Kidney (tissue), 14 donors: ENCODE data around the gene UNC13B. TPM values are rescaled to one million over a fixed set of nuclear protein-coding genes. Genes with fewer than 3 reads are reported as not detected.
"Not testable (repeated sequence)": the region's sequence is repeated elsewhere in the genome, so short reads cannot be mapped to it uniquely, and the experiment has no call there.

ENCODE experiments used
- DNase-seq, 5 donors: peaks; one replicate each; pipeline ENCODE4 v3.0.0-alpha.2; 2013 to 2020
- FAIRE-seq: peaks from 2 replicates; lab custom pipeline; 2012; peaks lifted over from hg19 to GRCh38; lab: Jason Lieb, UNC
- H3K27ac ChIP-seq, 2 donors: one replicate each; pipeline ENCODE4 v1.7.0; 2013; ENCODE audit warnings: low read depth in 2 of 2, low read length in 2 of 2, inconsistent platforms in 1 of 2
- H3K27me3 ChIP-seq: one replicate; pipeline ENCODE4 v1.7.1; 2013; ENCODE audit warnings: low read length, inconsistent platforms; ENCODE audit not compliant: control insufficient read depth, insufficient read depth
- H3K36me3 ChIP-seq, 3 donors: one replicate each; pipeline versions ENCODE4 v1.7.0 to v1.7.1; 2013; ENCODE audit warnings: low read length in 3 of 3, control low read depth in 1 of 3, inconsistent platforms in 1 of 3; ENCODE audit not compliant: insufficient read depth in 3 of 3, control insufficient read depth in 2 of 3
- H3K4me1 ChIP-seq, 3 donors: one replicate each; pipeline versions ENCODE4 v1.7.0 to v1.7.1; 2013; ENCODE audit warnings: low read length in 3 of 3, inconsistent platforms in 1 of 3, low read depth in 1 of 3; ENCODE audit not compliant: control insufficient read depth in 2 of 3, insufficient read depth in 2 of 3
- H3K4me3 ChIP-seq, 3 donors: one replicate each; pipeline versions ENCODE4 v1.7.0 to v1.8.1; 2013; ENCODE audit warnings: low read length in 3 of 3, control low read depth in 1 of 3, inconsistent platforms in 1 of 3
- H3K9ac ChIP-seq, 3 donors: one replicate each; pipeline versions ENCODE4 v1.7.0 to v1.7.1; 2013; ENCODE audit warnings: low read length in 3 of 3, control low read depth in 1 of 3, inconsistent platforms in 1 of 3
- H3K9me3 ChIP-seq, 3 donors: one replicate each; pipeline versions ENCODE4 v1.7.0 to v1.7.1; 2013; ENCODE audit warnings: low read length in 3 of 3, control low read depth in 1 of 3, inconsistent platforms in 1 of 3; ENCODE audit not compliant: control insufficient read depth in 2 of 3, insufficient read depth in 1 of 3
- CTCF ChIP-seq: IDR thresholded peaks from 3 replicates; pipeline ENCODE4 v1.5.1; 2012; ENCODE audit warnings: mild to moderate bottlenecking, moderate library complexity, borderline replicate concordance; ENCODE audit not compliant: insufficient read depth; ENCODE audit errors: extremely low read depth
- intact Hi-C: fragments of 100-400 bp; cut with DNase I; formaldehyde crosslinking; loops from one replicate; pipeline ENCODE4 v1.11.1; 2022
- polyA plus RNA-seq: library from polyadenylated mRNA; stranded (reverse); fragments of 350-450 nt; fragmentation: Illumina TruSeq; extraction: RNeasy Lipid Tissue Mini Kit (QIAGEN cat#74804); gene quantifications from one replicate; pipeline ENCODE4 v1.2.3, GENCODE V29; 2014; ENCODE audit warnings: low read depth, low replicate concordance; ENCODE audit not compliant: insufficient read depth
- total RNA-seq: library from RNA; stranded (reverse); fragmentation: NEBNext Ultra II Directional; extraction: Animal tissue kit (Norgen Biotek cat#: 25700); gene quantifications from one replicate; pipeline ENCODE4 v1.2.1, GENCODE V29; 2021
- donor health status: control.
- donor health status: control.
- donor health status: control.
- donor health status: control.
- donor health status: control.
- donor health status: DM: yes; HTN: yes; CAD: no.
- donor health status: Normal renal cell carcinoma (clear cell type).

Gene UNC13B
- total and polyA plus RNA-seq, 2 donors from 2014 or later, result 20.8 to 43.6 TPM

- no peak overlapping the region for H3K4me3 ChIP-seq
- H3K27me3 ChIP-seq, result no peaks in the 10 kb centered on the region
- H3K36me3 ChIP-seq, result no peaks in the 10 kb centered on the region
- no peak overlapping the region for H3K9ac ChIP-seq
- no peak overlapping the region for H3K27ac ChIP-seq
- no peaks in the 10 kb centered on the region for H3K4me1 ChIP-seq
- FAIRE-seq, result no peak
- no peak for TF ChIP-seq CTCF
- H3K9me3 ChIP-seq, result peaks cover 0 to 6% (median 0%) of the 10 kb centered on the region in 3 donors
- intact Hi-C loops, result no loop called here
- no peak for DNase-seq
These were observed 24.9 kb upstream of the UNC13B start for GRCh38 chr9:35136866-35137265.

GRCh38 chr9:35140093-35140492, 21.7 kb upstream of the UNC13B start:
- H3K4me1 ChIP-seq, result no peaks in the 10 kb centered on the region
- no peaks in the 10 kb centered on the region for H3K27me3 ChIP-seq
- FAIRE-seq (no peak), DNase-seq (no peak)
- no peaks in the 10 kb centered on the region for H3K36me3 ChIP-seq
- intact Hi-C loops, result no loop called here
- no peak overlapping the region for H3K4me3 ChIP-seq
- peaks cover 0 to 20% (median 0%) of the 10 kb centered on the region in 3 donors for H3K9me3 ChIP-seq
- no peak overlapping the region for H3K27ac ChIP-seq
- no peak for TF ChIP-seq CTCF
- H3K9ac ChIP-seq, result no peak overlapping the region

GRCh38 chr9:35142037-35142436, 19.8 kb upstream of the UNC13B start:
- Histone ChIP-seq H3K4me3 (no peak overlapping the region), H3K9me3 (peaks cover 0 to 20% (median 0%) of the 10 kb centered on the region in 3 donors), H3K27ac (no peak overlapping the region), H3K36me3 (no peaks in the 10 kb centered on the region), H3K9ac (no peak overlapping the region), H3K4me1 (no peaks in the 10 kb centered on the region), H3K27me3 (no peaks in the 10 kb centered on the region)
- FAIRE-seq, result no peak
- intact Hi-C loops, result no loop called here
- DNase-seq, result no peak
- no peak for TF ChIP-seq CTCF

- FAIRE-seq, H3K36me3 ChIP-seq, H3K27me3 ChIP-seq, H3K9ac ChIP-seq, DNase-seq, H3K4me3 ChIP-seq, H3K27ac ChIP-seq, H3K4me1 ChIP-seq, intact Hi-C loops: not testable (repeated sequence)
- peaks cover 0 to 12% (median 0%) of the 10 kb centered on the region in 3 donors for H3K9me3 ChIP-seq
These were observed 13.8 kb upstream of the UNC13B start for GRCh38 chr9:35147941-35148563.
